Adrenal gland (tissue), 12 donors: Measurements from ENCODE around the gene PRSS1. TPM values are rescaled to one million over a fixed set of nuclear protein-coding genes. Genes with fewer than 3 reads are reported as not detected.
A peak's percentile ranks its signal among the peaks of the same experiment; 100 is the strongest.

Experiments
- DNase-seq, 7 donors: peaks; one replicate each; pipeline ENCODE4 v3.0.0-alpha.2; 2019 to 2020
- H3K27ac ChIP-seq, 5 donors: fragments of 200-600 bp; sonication (generic) in 4 of 5; 1 replicate in 3 of 5; 2 replicates in 2 of 5; pipeline versions ENCODE4 v1.5.1 to v1.8.0; 2016 to 2020; ENCODE audit warnings: mild to moderate bottlenecking in 1 of 5
- H3K27me3 ChIP-seq: fragments of 200-600 bp; 2 replicates; pipeline ENCODE4 v1.8.0; 2021
- H3K36me3 ChIP-seq, 2 donors: fragments of 200-600 bp; replicated peaks in 1 of 2; 1 replicate in 1 of 2; 2 replicates in 1 of 2; pipeline versions ENCODE4 v1.5.1 to v1.8.0; 2018 to 2022
- H3K4me1 ChIP-seq, 2 donors: fragments of 200-600 bp; replicated peaks in 1 of 2; 1 replicate in 1 of 2; 2 replicates in 1 of 2; pipeline versions ENCODE4 v1.5.1 to v1.8.0; 2018 to 2021
- H3K4me3 ChIP-seq, 4 donors: fragments of 200-600 bp; sonication (generic) in 3 of 4; one replicate each; pipeline ENCODE4 v1.5.1; 2016 to 2018
- H3K9me3 ChIP-seq, 3 donors: fragments of 200-600 bp; sonication (generic) in 1 of 3; replicated peaks in 1 of 3; 1 replicate in 2 of 3; 2 replicates in 1 of 3; pipeline versions ENCODE4 v1.5.1 to v1.8.0; 2016 to 2021
- POLR2A ChIP-seq, 2 donors: fragments of 450-650 bp; IDR thresholded peaks; one replicate each; pipeline ENCODE4 v1.6.1; 2017; ENCODE audit warnings: antibody characterized with exemption in 2 of 2, mild to moderate bottlenecking in 2 of 2, moderate library complexity in 1 of 2
- WGBS, 4 donors: extraction: QIAGEN DNeasy Blood & Tissue Kit in 2 of 4; methylation state at CpG; one replicate each; pipeline versions ENCODE4 v1.1.5 to v1.1.7; 2013 to 2017; 5-methylcytosine and 5-hydroxymethylcytosine counted together
- intact Hi-C, 2 donors: fragments of 100-400 bp; cut with DNase I; formaldehyde crosslinking; loops; one replicate each; pipeline versions ENCODE4 v1.14.1 to v1.15.0; 2022 to 2023
- polyA plus RNA-seq, 3 donors: library from polyadenylated mRNA; stranded (reverse); fragments of 200-250 nt in 2 of 3; fragments of 350-450 nt in 1 of 3; fragmentation: Illumina TruSeq in 1 of 3; extraction: RNeasy Lipid Tissue Mini Kit (QIAGEN cat#74804) in 1 of 3; gene quantifications; one replicate each; pipeline ENCODE4 v1.2.3, GENCODE V29; 2013 to 2014
- small RNA-seq, 2 donors: library from RNA; depleted of rRNA; stranded (forward); fragments of <200 nt; gene quantifications; one replicate each; pipeline ENCODE3, GENCODE V24; 2016
- total RNA-seq, 9 donors: library from RNA; depleted of rRNA in 4 of 9; stranded (reverse); fragments of >200 nt in 4 of 9; fragments of 120-200 nt in 1 of 9; fragmentation: NEBNext Ultra II Directional in 1 of 9; extraction: Animal tissue kit (Norgen Biotek cat#: 25700) in 1 of 9; gene quantifications; one replicate each; pipeline versions ENCODE4 v1.1.0 to v1.2.4, GENCODE V29; 2013 to 2023
- TF ChIP-seq, protein P1 (sequence below), 6 experiments: fragments of 450-650 bp in 4 of 6; fragments of 200-600 bp in 2 of 6; sonication (generic) in 1 of 6; IDR thresholded peaks; 1 replicate in 5 of 6; 2 replicates in 1 of 6; pipeline versions ENCODE4 v1.5.1 to v1.8.0; 2016 to 2021; ENCODE audit warnings: antibody characterized with exemption in 6 of 6, mild to moderate bottlenecking in 2 of 6, moderate library complexity in 1 of 6
- donor health status: healthy with polysubstance abuse.
- donor health status: Bipolar disorder and iron deficiency.
- donor health status: DM: yes; HTN: yes; CAD: no.
- donor health status: DM: no; HTN: no; CAD: no.
- donor health status: DM: no; HTN: no; CAD: no.
- donor health status: DM: yes; HTN: yes; CAD: no.

The PRSS1 gene
- total and polyA plus RNA-seq, 12 donors = 3.2 to 15.4 (median 3.3) TPM; not detected in 7

DNA sequence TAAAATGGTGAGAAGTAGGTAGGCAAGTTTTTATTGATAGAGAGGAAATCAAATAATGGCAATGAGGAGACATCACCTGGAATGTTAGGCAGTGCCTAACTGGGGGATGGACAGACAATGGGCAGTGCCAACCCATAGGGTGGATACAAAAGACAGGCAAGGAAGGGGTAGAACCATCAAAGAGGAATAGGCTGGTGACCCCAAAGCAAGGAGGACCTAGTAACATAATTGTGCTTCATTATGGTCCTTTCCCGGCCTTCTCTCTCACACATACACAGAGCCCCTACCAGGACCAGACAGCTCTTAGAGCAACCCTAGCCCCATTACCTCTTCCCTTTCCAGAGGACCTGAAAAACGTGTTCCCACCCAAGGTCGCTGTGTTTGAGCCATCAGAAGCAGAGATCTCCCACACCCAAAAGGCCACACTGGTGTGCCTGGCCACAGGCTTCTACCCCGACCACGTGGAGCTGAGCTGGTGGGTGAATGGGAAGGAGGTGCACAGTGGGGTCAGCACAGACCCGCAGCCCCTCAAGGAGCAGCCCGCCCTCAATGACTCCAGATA is 51.5 kb downstream of the PRSS1 start:
- H3K4me1 ChIP-seq = peaks cover 7 to 14% of the 10 kb centered on the region in 2 donors
- no peaks in the 10 kb centered on the region for H3K9me3 ChIP-seq
- H3K27ac ChIP-seq = no peak overlapping the region
- no peaks in the 10 kb centered on the region for H3K36me3 ChIP-seq
- WGBS, 4 donors = 65 to 85% (median 77%) methylated on average over 3 to 7 of the region's 7 CpGs
- TF ChIP-seq POLR2A (IDR thresholded peaks at IDR 0.05) = no peak
- TF ChIP-seq, protein P1, sequence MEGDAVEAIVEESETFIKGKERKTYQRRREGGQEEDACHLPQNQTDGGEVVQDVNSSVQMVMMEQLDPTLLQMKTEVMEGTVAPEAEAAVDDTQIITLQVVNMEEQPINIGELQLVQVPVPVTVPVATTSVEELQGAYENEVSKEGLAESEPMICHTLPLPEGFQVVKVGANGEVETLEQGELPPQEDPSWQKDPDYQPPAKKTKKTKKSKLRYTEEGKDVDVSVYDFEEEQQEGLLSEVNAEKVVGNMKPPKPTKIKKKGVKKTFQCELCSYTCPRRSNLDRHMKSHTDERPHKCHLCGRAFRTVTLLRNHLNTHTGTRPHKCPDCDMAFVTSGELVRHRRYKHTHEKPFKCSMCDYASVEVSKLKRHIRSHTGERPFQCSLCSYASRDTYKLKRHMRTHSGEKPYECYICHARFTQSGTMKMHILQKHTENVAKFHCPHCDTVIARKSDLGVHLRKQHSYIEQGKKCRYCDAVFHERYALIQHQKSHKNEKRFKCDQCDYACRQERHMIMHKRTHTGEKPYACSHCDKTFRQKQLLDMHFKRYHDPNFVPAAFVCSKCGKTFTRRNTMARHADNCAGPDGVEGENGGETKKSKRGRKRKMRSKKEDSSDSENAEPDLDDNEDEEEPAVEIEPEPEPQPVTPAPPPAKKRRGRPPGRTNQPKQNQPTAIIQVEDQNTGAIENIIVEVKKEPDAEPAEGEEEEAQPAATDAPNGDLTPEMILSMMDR (IDR thresholded peaks at IDR 0.05) = no peak
- peak in 1 of 7 donors; percentile 20 for DNase-seq
- intact Hi-C loops = no loop called here
- H3K4me3 ChIP-seq = no peak overlapping the region
- peaks cover 31% of the 10 kb centered on the region for H3K27me3 ChIP-seq

DNA sequence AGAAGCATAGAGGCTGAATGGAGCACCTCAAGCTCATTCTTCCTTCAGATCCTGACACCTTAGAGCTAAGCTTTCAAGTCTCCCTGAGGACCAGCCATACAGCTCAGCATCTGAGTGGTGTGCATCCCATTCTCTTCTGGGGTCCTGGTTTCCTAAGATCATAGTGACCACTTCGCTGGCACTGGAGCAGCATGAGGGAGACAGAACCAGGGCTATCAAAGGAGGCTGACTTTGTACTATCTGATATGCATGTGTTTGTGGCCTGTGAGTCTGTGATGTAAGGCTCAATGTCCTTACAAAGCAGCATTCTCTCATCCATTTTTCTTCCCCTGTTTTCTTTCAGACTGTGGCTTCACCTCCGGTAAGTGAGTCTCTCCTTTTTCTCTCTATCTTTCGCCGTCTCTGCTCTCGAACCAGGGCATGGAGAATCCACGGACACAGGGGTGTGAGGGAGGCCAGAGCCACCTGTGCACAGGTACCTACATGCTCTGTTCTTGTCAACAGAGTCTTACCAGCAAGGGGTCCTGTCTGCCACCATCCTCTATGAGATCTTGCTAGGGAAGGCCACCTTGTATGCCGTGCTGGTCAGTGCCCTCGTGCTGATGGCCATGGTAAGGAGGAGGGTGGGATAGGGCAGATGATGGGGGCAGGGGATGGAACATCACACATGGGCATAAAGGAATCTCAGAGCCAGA is 52.5 kb downstream of the PRSS1 start:
- TF ChIP-seq POLR2A (IDR thresholded peaks at IDR 0.05) = no peak
- TF ChIP-seq, protein P1 (IDR thresholded peaks at IDR 0.05) = no peak
- peaks cover 21% of the 10 kb centered on the region for H3K27me3 ChIP-seq
- intact Hi-C loops = no loop called here
- no peak overlapping the region for H3K4me3 ChIP-seq
- H3K36me3 ChIP-seq = no peaks in the 10 kb centered on the region
- H3K9me3 ChIP-seq = no peaks in the 10 kb centered on the region
- H3K4me1 ChIP-seq = peaks cover 7 to 11% of the 10 kb centered on the region in 2 donors
- WGBS, 4 donors = 79 to 90% (median 84%) methylated on average over 8 of the region's 8 CpGs
- DNase-seq = no peak
- H3K27ac ChIP-seq = no peak overlapping the region

DNA sequence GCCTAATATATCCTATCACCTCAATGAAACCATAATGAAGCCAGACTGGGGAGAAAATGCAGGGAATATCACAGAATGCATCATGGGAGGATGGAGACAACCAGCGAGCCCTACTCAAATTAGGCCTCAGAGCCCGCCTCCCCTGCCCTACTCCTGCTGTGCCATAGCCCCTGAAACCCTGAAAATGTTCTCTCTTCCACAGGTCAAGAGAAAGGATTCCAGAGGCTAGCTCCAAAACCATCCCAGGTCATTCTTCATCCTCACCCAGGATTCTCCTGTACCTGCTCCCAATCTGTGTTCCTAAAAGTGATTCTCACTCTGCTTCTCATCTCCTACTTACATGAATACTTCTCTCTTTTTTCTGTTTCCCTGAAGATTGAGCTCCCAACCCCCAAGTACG is 53.0 kb downstream of the PRSS1 start:
- DNase-seq = no peak
- Histone ChIP-seq H3K4me1 (peaks cover 2 to 6% of the 10 kb centered on the region in 2 donors), H3K4me3 (no peak overlapping the region), H3K27me3 (peaks cover 16% of the 10 kb centered on the region), H3K36me3 (no peaks in the 10 kb centered on the region), H3K27ac (no peak overlapping the region), H3K9me3 (no peaks in the 10 kb centered on the region)
- WGBS, 4 donors = 61 to 84% (median 68%) methylated on average over 3 of the region's 3 CpGs
- TF ChIP-seq POLR2A (IDR thresholded peaks at IDR 0.05) = no peak
- TF ChIP-seq, protein P1 (IDR thresholded peaks at IDR 0.05) = no peak
- intact Hi-C loops = no loop called here

Small RNA genes lying within 50 kb of the gene (small RNA-seq; reads per million reads assigned to genes)
- 0 reads per million in 2 donors for gene TRBD1
- 0 reads per million in 2 donors for gene TRBJ1-1
- gene TRBJ1-2 = 0 reads per million in 2 donors
- 0 reads per million in 2 donors for gene TRBJ1-3
- gene TRBJ1-4 = 0 reads per million in 2 donors
- gene TRBJ1-5 = 0 reads per million in 2 donors
- 0 reads per million in 2 donors for gene TRBJ1-6
- gene TRBJ2-1 = 0 reads per million in 2 donors
- 0 reads per million in 2 donors for gene TRBJ2-2
- gene TRBJ2-2P = 0 reads per million in 2 donors
- 0 reads per million in 2 donors for gene TRBJ2-3
- gene TRBJ2-4 = 0 reads per million in 2 donors
- gene TRBJ2-5 = 0 reads per million in 2 donors
- gene TRBJ2-6 = 0 to 0.08 reads per million in 2 donors
- 0 reads per million in 2 donors for gene TRBJ2-7

Other genes starting within 250 kb of the PRSS1 start
- gene PRSS2, start 21.5 kb downstream of the PRSS1 start, total RNA-seq = 10 to 100 TPM in 2 of 9 donors, 1 to 10 TPM in 1, not detected in 6; 4.8 to 43.4 (median 40.0) TPM
- gene PRSS2, start 21.5 kb downstream of the PRSS1 start, polyA plus RNA-seq = 1 to 10 TPM in 2 of 3 donors, not detected in 1; 2.8 to 4.4 TPM
- 10 to 100 TPM in 2 of 9 donors, 1 to 10 TPM in 6, under 1 TPM in 1; 0.78 to 14.4 (median 3.6) TPM for gene EPHB6, start 105.6 kb downstream of the PRSS1 start, total RNA-seq
- 10 to 100 TPM in 1 of 3 donors, 1 to 10 TPM in 2; 1.1 to 17.2 (median 9.1) TPM for gene EPHB6, start 105.6 kb downstream of the PRSS1 start, polyA plus RNA-seq
- gene TRPV6, start 136.3 kb downstream of the PRSS1 start, total RNA-seq = under 1 TPM in 2 of 9 donors, not detected in 7; under 0.01 to 0.10 TPM
- under 1 TPM in 2 of 3 donors, not detected in 1; 0.03 to 0.08 TPM for gene TRPV6, start 136.3 kb downstream of the PRSS1 start, polyA plus RNA-seq
- not detected for gene TRPV5, start 184.3 kb downstream of the PRSS1 start, total RNA-seq
- gene TRPV5, start 184.3 kb downstream of the PRSS1 start, polyA plus RNA-seq = not detected
- not detected for gene LLCFC1, start 190.0 kb downstream of the PRSS1 start, total RNA-seq
- not detected for gene LLCFC1, start 190.0 kb downstream of the PRSS1 start, polyA plus RNA-seq
- 1 to 10 TPM in 1 of 9 donors, under 1 TPM in 3, not detected in 5; 0.45 to 1.2 (median 0.74) TPM for gene KEL, start 212.9 kb downstream of the PRSS1 start, total RNA-seq
- under 1 TPM; 0.15 to 0.56 (median 0.37) TPM for gene KEL, start 212.9 kb downstream of the PRSS1 start, polyA plus RNA-seq